ENCODE data around the gene ING5.
"Not testable (repeated sequence)": the region's sequence is repeated elsewhere in the genome, so short reads cannot be mapped to it uniquely, and the experiment has no call there.

Gene ING5

GRCh38 chr2:241759067-241759807 is 57.4 kb downstream of the ING5 start:
- no peak for DNase-seq

GRCh38 chr2:241759893-241760292 is 58.1 kb downstream of the ING5 start:
- DNase-seq: not testable (repeated sequence)

GRCh38 chr2:241760301-241760771 is 58.5 kb downstream of the ING5 start:
- DNase-seq: no peak

GRCh38 chr2:241762321-241762932 is 60.6 kb downstream of the ING5 start:
- DNase-seq: no peak

GRCh38 chr2:241762933-241763369 is 61.1 kb downstream of the ING5 start:
- no peak for DNase-seq

- DNase-seq: no peak
Observed at GRCh38 chr2:241763551-241764274, 61.9 kb downstream of the ING5 start.

GRCh38 chr2:241764275-241765241 is 62.7 kb downstream of the ING5 start:
- no peak for DNase-seq

- DNase-seq: no peak
Observed at GRCh38 chr2:241767464-241768250, 65.8 kb downstream of the ING5 start.

GRCh38 chr2:241768251-241768711 is 66.4 kb downstream of the ING5 start:
- DNase-seq: no peak

GRCh38 chr2:241768850-241769249 is 67.0 kb downstream of the ING5 start:
- DNase-seq: no peak

- no peak for DNase-seq
Observed at GRCh38 chr2:241769819-241770184, 68.0 kb downstream of the ING5 start.

GRCh38 chr2:241770185-241770935 is 68.5 kb downstream of the ING5 start:
- DNase-seq: no peak

GRCh38 chr2:241770936-241771285 is 69.1 kb downstream of the ING5 start:
- DNase-seq: no peak

- DNase-seq: peak in 2 of 51 donors; percentile 19 to 31
Observed at GRCh38 chr2:241771286-241772062, 69.6 kb downstream of the ING5 start.

GRCh38 chr2:241772063-241772499 is 70.2 kb downstream of the ING5 start:
- DNase-seq: no peak

GRCh38 chr2:241773511-241774418 is 71.9 kb downstream of the ING5 start:
- no peak for DNase-seq

GRCh38 chr2:241774419-241775222 is 72.8 kb downstream of the ING5 start:
- no peak for DNase-seq

Data from hypothalamus (tissue), 51 donors.